GM19240 (cell line): Measurements from ENCODE around the gene POLN.

ENCODE experiments used
- DNase-seq: peaks from one replicate; pipeline ENCODE4 v3.0.0; 2011; ENCODE audit warnings: low spot score; ENCODE audit not compliant: insufficient read length

Gene POLN

GRCh38 chr4:2071252-2071911 is 170.5 kb downstream of the POLN start:
- DNase-seq = no peak

- no peak for DNase-seq
These were observed 171.3 kb downstream of the POLN start for GRCh38 chr4:2070421-2071251.

- DNase-seq = no peak
These were observed 171.9 kb downstream of the POLN start for GRCh38 chr4:2069986-2070385.

GRCh38 chr4:2069161-2069971 is 172.6 kb downstream of the POLN start:
- no peak for DNase-seq

- no peak for DNase-seq
These were observed 173.4 kb downstream of the POLN start for GRCh38 chr4:2068566-2068965.

- DNase-seq = no peak
These were observed 173.8 kb downstream of the POLN start for GRCh38 chr4:2068198-2068470.

- DNase-seq = no peak
These were observed 174.3 kb downstream of the POLN start for GRCh38 chr4:2067446-2068197.

- no peak for DNase-seq
These were observed 175.1 kb downstream of the POLN start for GRCh38 chr4:2066571-2067445.

GRCh38 chr4:2066011-2066551 is 175.8 kb downstream of the POLN start:
- DNase-seq = no peak

- DNase-seq = no peak
These were observed 176.6 kb downstream of the POLN start for GRCh38 chr4:2065106-2065930.

GRCh38 chr4:2064276-2064991 is 177.5 kb downstream of the POLN start:
- DNase-seq = no peak

- no peak for DNase-seq
These were observed 178.2 kb downstream of the POLN start for GRCh38 chr4:2063557-2064275.

- no peak for DNase-seq
These were observed 179.0 kb downstream of the POLN start for GRCh38 chr4:2062808-2063524.

GRCh38 chr4:2062168-2062807 is 179.6 kb downstream of the POLN start:
- no peak for DNase-seq

GRCh38 chr4:2061186-2062131 is 180.5 kb downstream of the POLN start:
- no peak for DNase-seq
